Neural cell (in vitro differentiated cells): ENCODE data around the gene BAAT. TPM values are rescaled to one million over a fixed set of nuclear protein-coding genes. Genes with fewer than 3 reads are reported as not detected.

Source experiments
- H2AFZ ChIP-seq: fragments of 200-600, 300-800 bp; sonication (generic), shearing (Covaris generic); 2 replicates; pipeline ENCODE4 v1.6.0; 2014; ENCODE audit warnings: low read depth, mild to moderate bottlenecking, antibody characterized with exemption, low read length, moderate library complexity
- H3F3A ChIP-seq: fragments of 200-600 bp; shearing (Covaris generic); 2 replicates; pipeline ENCODE4 v1.6.1; 2016; ENCODE audit warnings: mild to moderate bottlenecking, moderate library complexity, mixed read lengths, antibody characterized with exemption, low read length; ENCODE audit not compliant: insufficient read depth, poor library complexity, severe bottlenecking
- H3K27ac ChIP-seq: fragments of 200-600, 300-800 bp; sonication (generic), shearing (Covaris generic); 2 replicates; pipeline ENCODE4 v1.5.1; 2014; ENCODE audit warnings: mild to moderate bottlenecking, low read length, moderate library complexity
- H3K27me3 ChIP-seq: fragments of 300-800, 200-600 bp; sonication (generic), shearing (Covaris generic); 2 replicates; pipeline ENCODE4 v1.6.0; 2014; ENCODE audit warnings: mild to moderate bottlenecking, low read depth, low read length, moderate library complexity; ENCODE audit not compliant: insufficient read depth
- H3K36me3 ChIP-seq: fragments of 300-800, 200-600 bp; sonication (generic), shearing (Covaris generic); 2 replicates; pipeline ENCODE4 v1.5.1; 2014; ENCODE audit warnings: mild to moderate bottlenecking, antibody characterized with exemption, low read length, moderate library complexity; ENCODE audit not compliant: insufficient read depth
- H3K4me2 ChIP-seq: fragments of 300-800, 200-600 bp; sonication (generic), shearing (Covaris generic); 2 replicates; pipeline ENCODE4 v1.6.0; 2014; ENCODE audit warnings: mild to moderate bottlenecking, low read length
- H3K4me3 ChIP-seq: fragments of 300-800, 200-600 bp; sonication (generic), shearing (Covaris generic); 2 replicates; pipeline ENCODE4 v1.5.1; 2014; ENCODE audit warnings: mild to moderate bottlenecking, low read length, moderate library complexity
- H3K79me2 ChIP-seq: fragments of 200-600 bp; shearing (Covaris generic); replicated peaks from 2 replicates; pipeline ENCODE4 v1.6.0; 2014; ENCODE audit warnings: mild to moderate bottlenecking, low read length, moderate library complexity; ENCODE audit not compliant: insufficient read depth
- H3K9ac ChIP-seq: fragments of 300-800, 200-600 bp; sonication (generic), shearing (Covaris generic); 2 replicates; pipeline ENCODE4 v1.6.1; 2016; ENCODE audit warnings: mild to moderate bottlenecking, low read length, mixed read lengths
- H3K9me2 ChIP-seq: fragments of 200-600 bp; shearing (Covaris generic); 2 replicates; pipeline ENCODE4 v1.6.1; 2016; ENCODE audit warnings: mild to moderate bottlenecking, low read length, mixed read lengths; ENCODE audit not compliant: insufficient read depth
- H3K9me3 ChIP-seq: fragments of 200-600, 300-800 bp; sonication (generic), shearing (Covaris generic); 2 replicates; pipeline ENCODE4 v1.6.1; 2016; ENCODE audit warnings: mild to moderate bottlenecking, mixed run types, low read length, moderate library complexity, mixed read lengths
- H4K20me1 ChIP-seq: fragments of 200-600 bp; shearing (Covaris generic); 2 replicates; pipeline ENCODE4 v1.6.1; 2016; ENCODE audit warnings: mild to moderate bottlenecking, mixed run types; ENCODE audit not compliant: insufficient read depth
- CTCF ChIP-seq: fragments of 450-650 bp; IDR thresholded peaks from 2 replicates; pipeline ENCODE4 v1.5.1; 2014; ENCODE audit warnings: antibody characterized with exemption, mild to moderate bottlenecking, moderate library complexity; ENCODE audit not compliant: poor library complexity, severe bottlenecking
- EP300 ChIP-seq: fragments of 450-650 bp; conservative IDR thresholded peaks from 2 replicates; pipeline ENCODE4 v1.6.1; 2014; ENCODE audit warnings: antibody characterized with exemption, mild to moderate bottlenecking, moderate library complexity; ENCODE audit not compliant: poor library complexity, severe bottlenecking
- EZH2 ChIP-seq: fragments of 200-600, 300-800 bp; shearing (Covaris generic), sonication (generic); IDR thresholded peaks from 2 replicates; pipeline ENCODE4 v1.6.1; 2014; ENCODE audit warnings: antibody characterized with exemption, low read length, borderline replicate concordance, mild to moderate bottlenecking; ENCODE audit not compliant: insufficient read depth, poor library complexity, severe bottlenecking
- MXI1 ChIP-seq: fragments of 450-650 bp; conservative IDR thresholded peaks from 2 replicates; pipeline ENCODE4 v1.6.1; 2014; ENCODE audit warnings: antibody characterized with exemption, mild to moderate bottlenecking; ENCODE audit not compliant: poor library complexity, severe bottlenecking
- POLR2AphosphoS5 ChIP-seq: IDR thresholded peaks from 2 replicates; pipeline ENCODE4 v1.6.1; 2012
- RAD21 ChIP-seq: fragments of 450-650 bp; conservative IDR thresholded peaks from 2 replicates; pipeline ENCODE4 v1.6.1; 2014; ENCODE audit warnings: antibody characterized with exemption, mild to moderate bottlenecking, moderate library complexity
- REST ChIP-seq: IDR thresholded peaks from 2 replicates; pipeline ENCODE4 v1.6.1; 2012; ENCODE audit warnings: borderline replicate concordance
- SMC3 ChIP-seq: fragments of 450-650 bp; conservative IDR thresholded peaks from 2 replicates; pipeline ENCODE4 v1.6.1; 2014; ENCODE audit warnings: antibody characterized with exemption, mild to moderate bottlenecking, moderate library complexity; ENCODE audit not compliant: poor library complexity
- TAF1 ChIP-seq: IDR thresholded peaks from 2 replicates; pipeline ENCODE4 v1.6.1; 2012; ENCODE audit warnings: low read depth
- polyA plus RNA-seq: library from polyadenylated mRNA; depleted of rRNA; stranded (reverse); fragments of >200 nt; gene quantifications from 2 replicates; pipeline ENCODE4 v1.2.3, GENCODE V29; 2014

BAAT gene
- polyA plus RNA-seq, 1 donor from 2014 or later = 0.61 TPM

DNA sequence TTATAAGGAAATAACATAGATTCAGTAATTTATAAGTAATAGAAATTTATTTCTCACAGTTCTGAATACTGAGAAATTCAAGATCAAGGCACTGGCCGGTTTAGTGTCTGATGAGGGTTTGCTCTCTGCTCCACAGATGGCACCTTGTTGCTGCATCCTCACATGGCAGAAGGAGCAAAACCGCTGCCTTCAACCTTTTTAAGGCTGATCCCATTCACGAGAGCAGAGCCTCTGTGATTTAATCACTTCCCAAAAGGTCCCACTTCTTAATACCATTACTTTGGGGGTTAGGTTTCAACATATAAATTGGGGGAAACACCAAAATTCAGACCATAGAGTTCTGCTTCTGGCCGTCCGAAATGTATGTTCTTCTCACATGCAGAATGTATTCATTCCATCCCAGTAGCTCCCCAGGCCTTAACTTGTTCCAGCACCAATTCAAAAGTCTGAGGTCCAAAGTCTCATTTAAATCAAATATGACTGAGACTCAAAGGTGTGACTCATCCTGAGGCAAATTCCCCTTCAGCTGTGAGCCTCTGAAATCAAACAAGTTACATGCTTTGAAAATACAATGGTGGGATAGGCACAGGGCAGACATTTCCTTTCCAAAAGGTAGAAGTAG lies 30.6 kb downstream of the BAAT start:
- no peaks in the 10 kb centered on the region for H3K27me3 ChIP-seq

GRCh38 chr9:101353683-101354082 lies 31.1 kb downstream of the BAAT start:
- H3K79me2 ChIP-seq = no peaks in the 10 kb centered on the region
- H3K4me3 ChIP-seq = no peak overlapping the region
- H3K4me2 ChIP-seq = no peak overlapping the region
- no peaks in the 10 kb centered on the region for H3K9me3 ChIP-seq
- H4K20me1 ChIP-seq = no peaks in the 10 kb centered on the region
- no peaks in the 10 kb centered on the region for H3K27me3 ChIP-seq
- H3K36me3 ChIP-seq = no peaks in the 10 kb centered on the region
- no peak overlapping the region for H3K27ac ChIP-seq
- no peaks in the 10 kb centered on the region for H3K9me2 ChIP-seq
- H2AFZ ChIP-seq = no peak overlapping the region
- no peaks in the 10 kb centered on the region for H3F3A ChIP-seq
- no peak overlapping the region for H3K9ac ChIP-seq
- TF ChIP-seq CTCF (no peak), REST (no peak), SMC3 (no peak), RAD21 (no peak), EP300 (no peak), POLR2AphosphoS5 (no peak)

More for the DNA sequence above, 30.6 kb downstream of the BAAT start:
- H3K9me2 ChIP-seq = no peaks in the 10 kb centered on the region
- H3K4me3 ChIP-seq = no peak overlapping the region
- no peak overlapping the region for H2AFZ ChIP-seq
- H4K20me1 ChIP-seq = no peaks in the 10 kb centered on the region
- no peak overlapping the region for H3K27ac ChIP-seq
- no peak overlapping the region for H3K9ac ChIP-seq
- H3K9me3 ChIP-seq = no peaks in the 10 kb centered on the region
- TF ChIP-seq POLR2AphosphoS5 (no peak), REST (no peak), EZH2 (no peak), SMC3 (no peak), EP300 (no peak), MXI1 (no peak), RAD21 (no peak), CTCF (no peak), TAF1 (no peak)
- H3K36me3 ChIP-seq = no peaks in the 10 kb centered on the region
- no peaks in the 10 kb centered on the region for H3F3A ChIP-seq
- no peaks in the 10 kb centered on the region for H3K79me2 ChIP-seq
- H3K4me2 ChIP-seq = no peak overlapping the region
